ENCODE measurements around the gene CDKAL1.

CDKAL1 gene

DNA sequence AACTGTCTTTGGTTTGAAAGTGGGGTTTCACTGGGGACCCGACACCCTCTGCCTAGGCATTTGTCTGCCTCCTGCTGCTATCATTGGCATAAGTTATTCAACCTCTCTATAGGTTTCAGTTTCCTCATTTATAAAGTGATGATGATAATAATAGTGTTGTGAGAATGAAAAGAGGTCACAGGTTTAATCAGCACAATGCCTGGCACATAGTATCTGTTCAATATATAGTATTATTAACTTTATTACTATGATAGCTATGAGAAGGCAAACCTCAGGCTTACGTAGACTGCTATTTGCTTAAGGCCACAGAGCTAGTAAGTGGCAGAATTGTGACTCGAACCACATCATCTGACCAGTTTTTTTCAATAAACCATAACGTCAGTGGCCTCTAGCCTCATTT, 256.8 kb downstream of the CDKAL1 start:
- H3K27ac ChIP-seq (replicated peaks) = no peak overlapping the region
- no peak for DNase-seq (ENCODE audit: low read depth in 1 of 2, low spot score in 1 of 2)
- TF ChIP-seq, protein P1, sequence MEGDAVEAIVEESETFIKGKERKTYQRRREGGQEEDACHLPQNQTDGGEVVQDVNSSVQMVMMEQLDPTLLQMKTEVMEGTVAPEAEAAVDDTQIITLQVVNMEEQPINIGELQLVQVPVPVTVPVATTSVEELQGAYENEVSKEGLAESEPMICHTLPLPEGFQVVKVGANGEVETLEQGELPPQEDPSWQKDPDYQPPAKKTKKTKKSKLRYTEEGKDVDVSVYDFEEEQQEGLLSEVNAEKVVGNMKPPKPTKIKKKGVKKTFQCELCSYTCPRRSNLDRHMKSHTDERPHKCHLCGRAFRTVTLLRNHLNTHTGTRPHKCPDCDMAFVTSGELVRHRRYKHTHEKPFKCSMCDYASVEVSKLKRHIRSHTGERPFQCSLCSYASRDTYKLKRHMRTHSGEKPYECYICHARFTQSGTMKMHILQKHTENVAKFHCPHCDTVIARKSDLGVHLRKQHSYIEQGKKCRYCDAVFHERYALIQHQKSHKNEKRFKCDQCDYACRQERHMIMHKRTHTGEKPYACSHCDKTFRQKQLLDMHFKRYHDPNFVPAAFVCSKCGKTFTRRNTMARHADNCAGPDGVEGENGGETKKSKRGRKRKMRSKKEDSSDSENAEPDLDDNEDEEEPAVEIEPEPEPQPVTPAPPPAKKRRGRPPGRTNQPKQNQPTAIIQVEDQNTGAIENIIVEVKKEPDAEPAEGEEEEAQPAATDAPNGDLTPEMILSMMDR (IDR thresholded peaks at IDR 0.05; ENCODE audit: insufficient read depth, low read length) = no peak
- TF ChIP-seq, protein P2, sequence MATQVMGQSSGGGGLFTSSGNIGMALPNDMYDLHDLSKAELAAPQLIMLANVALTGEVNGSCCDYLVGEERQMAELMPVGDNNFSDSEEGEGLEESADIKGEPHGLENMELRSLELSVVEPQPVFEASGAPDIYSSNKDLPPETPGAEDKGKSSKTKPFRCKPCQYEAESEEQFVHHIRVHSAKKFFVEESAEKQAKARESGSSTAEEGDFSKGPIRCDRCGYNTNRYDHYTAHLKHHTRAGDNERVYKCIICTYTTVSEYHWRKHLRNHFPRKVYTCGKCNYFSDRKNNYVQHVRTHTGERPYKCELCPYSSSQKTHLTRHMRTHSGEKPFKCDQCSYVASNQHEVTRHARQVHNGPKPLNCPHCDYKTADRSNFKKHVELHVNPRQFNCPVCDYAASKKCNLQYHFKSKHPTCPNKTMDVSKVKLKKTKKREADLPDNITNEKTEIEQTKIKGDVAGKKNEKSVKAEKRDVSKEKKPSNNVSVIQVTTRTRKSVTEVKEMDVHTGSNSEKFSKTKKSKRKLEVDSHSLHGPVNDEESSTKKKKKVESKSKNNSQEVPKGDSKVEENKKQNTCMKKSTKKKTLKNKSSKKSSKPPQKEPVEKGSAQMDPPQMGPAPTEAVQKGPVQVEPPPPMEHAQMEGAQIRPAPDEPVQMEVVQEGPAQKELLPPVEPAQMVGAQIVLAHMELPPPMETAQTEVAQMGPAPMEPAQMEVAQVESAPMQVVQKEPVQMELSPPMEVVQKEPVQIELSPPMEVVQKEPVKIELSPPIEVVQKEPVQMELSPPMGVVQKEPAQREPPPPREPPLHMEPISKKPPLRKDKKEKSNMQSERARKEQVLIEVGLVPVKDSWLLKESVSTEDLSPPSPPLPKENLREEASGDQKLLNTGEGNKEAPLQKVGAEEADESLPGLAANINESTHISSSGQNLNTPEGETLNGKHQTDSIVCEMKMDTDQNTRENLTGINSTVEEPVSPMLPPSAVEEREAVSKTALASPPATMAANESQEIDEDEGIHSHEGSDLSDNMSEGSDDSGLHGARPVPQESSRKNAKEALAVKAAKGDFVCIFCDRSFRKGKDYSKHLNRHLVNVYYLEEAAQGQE (IDR thresholded peaks at IDR 0.05; ENCODE audit: insufficient replicate concordance, low read depth) = no peak
- TF ChIP-seq GABPA (IDR thresholded peaks at IDR 0.05; ENCODE audit: low read depth) (no peak), POLR2AphosphoS5 (IDR thresholded peaks at IDR 0.05; ENCODE audit: low read depth) (no peak), SPI1 (IDR thresholded peaks at IDR 0.05; ENCODE audit: borderline replicate concordance, low read depth) (no peak)
- no peak overlapping the region for H3K4me3 ChIP-seq (replicated peaks; ENCODE audit: insufficient read depth, low read length)
- no peaks in the 10 kb centered on the region for H3K27me3 ChIP-seq (ENCODE audit: insufficient read depth, poor library complexity, severe bottlenecking)

DNA sequence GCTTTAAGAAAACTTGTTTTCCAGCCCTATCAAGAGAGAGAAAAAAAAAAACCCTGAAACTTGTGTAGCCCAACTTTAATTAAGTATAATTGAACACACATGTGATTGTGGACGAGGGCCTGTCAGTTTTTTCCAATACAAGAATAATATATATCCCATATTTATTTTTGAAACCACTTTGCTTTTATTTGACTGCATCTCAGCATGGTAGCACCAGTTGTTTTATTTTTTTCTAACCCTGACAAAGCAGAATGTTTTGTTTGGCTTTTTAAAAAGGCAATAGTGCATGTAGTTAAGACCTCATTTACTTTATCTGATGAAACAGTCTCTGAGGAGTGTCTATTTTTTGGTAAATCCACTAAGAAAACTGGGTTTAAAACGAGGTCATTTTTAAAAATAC, 257.7 kb downstream of the CDKAL1 start:
- Histone ChIP-seq H3K4me3 (replicated peaks; ENCODE audit: insufficient read depth, low read length) (no peak overlapping the region), H3K27ac (replicated peaks) (no peak overlapping the region), H3K27me3 (ENCODE audit: insufficient read depth, poor library complexity, severe bottlenecking) (no peaks in the 10 kb centered on the region)
- no peak for DNase-seq (ENCODE audit: low read depth in 1 of 2, low spot score in 1 of 2)
- TF ChIP-seq, protein P1 (IDR thresholded peaks at IDR 0.05; ENCODE audit: insufficient read depth, low read length) = no peak
- TF ChIP-seq, protein P2 (IDR thresholded peaks at IDR 0.05; ENCODE audit: insufficient replicate concordance, low read depth) = no peak
- TF ChIP-seq POLR2AphosphoS5 (IDR thresholded peaks at IDR 0.05; ENCODE audit: low read depth) (no peak), GABPA (IDR thresholded peaks at IDR 0.05; ENCODE audit: low read depth) (no peak), SPI1 (IDR thresholded peaks at IDR 0.05; ENCODE audit: borderline replicate concordance, low read depth) (no peak)

DNA sequence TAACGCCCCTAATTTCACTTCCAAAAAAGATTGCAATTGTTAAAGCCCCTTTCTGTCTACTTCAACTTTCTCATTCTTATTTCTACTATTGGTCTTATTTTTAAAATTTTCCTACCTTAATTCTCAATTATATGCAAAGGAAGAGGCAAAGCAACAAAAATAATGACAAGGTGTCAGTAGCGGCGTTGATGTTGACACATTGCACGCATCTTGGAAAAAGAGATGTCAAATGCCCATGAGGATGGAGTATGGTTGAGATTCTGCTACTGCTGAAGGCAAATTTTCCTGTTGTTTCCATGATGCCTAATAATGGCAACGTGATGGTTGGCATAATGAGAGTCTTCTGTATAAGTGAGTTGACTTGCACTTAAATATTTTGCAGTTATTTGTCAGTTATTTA, 258.9 kb downstream of the CDKAL1 start:
- TF ChIP-seq GABPA (IDR thresholded peaks at IDR 0.05; ENCODE audit: low read depth) = no peak
- Histone ChIP-seq H3K4me3 (replicated peaks; ENCODE audit: insufficient read depth, low read length) (no peak overlapping the region), H3K27me3 (ENCODE audit: insufficient read depth, poor library complexity, severe bottlenecking) (no peaks in the 10 kb centered on the region), H3K27ac (replicated peaks) (no peak overlapping the region)
- no peak for DNase-seq (ENCODE audit: low read depth in 1 of 2, low spot score in 1 of 2)

DNA sequence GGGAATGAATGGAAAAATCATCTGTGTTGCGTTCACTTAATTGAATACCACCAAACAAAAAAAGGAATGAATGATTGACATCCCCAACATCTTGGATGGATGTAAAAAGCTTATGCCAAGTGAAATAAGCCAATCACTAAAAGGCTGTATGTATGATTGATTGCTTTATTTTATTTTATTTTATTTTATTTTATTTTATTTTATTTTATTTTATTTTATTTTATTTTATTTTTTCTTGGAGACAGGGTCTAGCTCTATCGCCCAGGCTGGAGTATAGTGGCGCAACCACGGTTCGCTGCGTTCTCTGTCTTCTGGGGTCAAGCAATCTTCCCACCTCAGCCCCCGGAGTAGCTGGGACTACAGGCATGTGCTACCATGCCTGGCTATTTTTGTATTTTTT, 263.3 kb downstream of the CDKAL1 start:
- Histone ChIP-seq H3K4me3 (replicated peaks; ENCODE audit: insufficient read depth, low read length) (no peak overlapping the region), H3K27ac (replicated peaks) (no peak overlapping the region), H3K27me3 (ENCODE audit: insufficient read depth, poor library complexity, severe bottlenecking) (no peaks in the 10 kb centered on the region)
- TF ChIP-seq GABPA (IDR thresholded peaks at IDR 0.05; ENCODE audit: low read depth) = no peak
- TF ChIP-seq, protein P2 (IDR thresholded peaks at IDR 0.05; ENCODE audit: insufficient replicate concordance, low read depth) = no peak
- TF ChIP-seq SPI1 (IDR thresholded peaks at IDR 0.05; ENCODE audit: borderline replicate concordance, low read depth) = no peak
- DNase-seq (ENCODE audit: low read depth in 1 of 2, low spot score in 1 of 2) = no peak
